Fibroblast of the conjunctiva (primary cell): Measurements from ENCODE around the gene CDK11A.
A peak's percentile ranks its signal among the peaks of the same experiment; 100 is the strongest.

Source experiments
- DNase-seq: peaks from one replicate; pipeline ENCODE4 v3.0.0-alpha.2; 2010; ENCODE audit warnings: low read depth

CDK11A gene

DNA sequence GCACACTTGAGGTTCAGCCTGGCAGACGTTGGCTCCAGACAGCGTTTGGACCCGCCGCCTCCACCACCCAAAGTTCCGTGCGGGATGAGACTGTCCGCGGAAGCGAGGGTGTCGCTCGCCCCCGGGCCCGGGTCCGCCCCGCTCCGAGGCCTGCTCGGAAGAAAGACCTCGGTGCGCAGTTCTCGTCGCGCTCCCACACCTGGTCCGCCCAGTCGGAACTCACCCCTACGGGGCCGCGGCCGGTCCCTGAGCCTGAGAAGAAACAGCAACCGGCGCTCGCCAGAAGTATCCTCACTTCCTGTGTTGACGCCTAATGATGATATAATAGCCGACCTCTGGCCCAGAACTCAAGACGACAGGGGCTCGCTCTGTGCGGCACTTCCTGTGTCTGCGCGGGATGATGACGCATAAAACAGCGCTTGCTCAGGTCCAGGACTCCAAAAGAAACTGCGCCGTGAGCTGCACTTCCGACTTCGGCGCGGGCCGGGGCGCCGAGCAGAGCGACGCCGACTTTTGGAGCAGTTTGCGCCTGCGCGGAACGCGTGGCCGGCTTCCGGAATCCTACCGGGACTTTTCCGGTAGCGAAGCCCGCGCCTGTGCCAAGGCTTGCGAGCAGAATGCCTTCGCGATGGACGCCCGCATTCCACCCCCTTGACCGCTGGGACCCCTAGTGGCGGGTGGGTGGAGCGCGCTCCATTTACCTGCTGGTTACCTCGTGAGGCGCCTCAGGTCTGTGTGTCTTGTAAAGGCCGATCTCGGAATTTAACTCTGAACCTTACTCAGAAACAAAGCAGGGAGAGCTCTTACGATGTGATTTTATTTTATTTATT, at the start of gene CDK11A:
TSS of gene CDK11A (minus strand) at position 323 of the 830 bp plus-strand sequence. CDS start 1,539 bp downstream, outside the sequence.
- DNase-seq = peak; percentile 99

- no peak for DNase-seq
Observed at GRCh38 chr1:1773874-1774273, 49.7 kb upstream of the CDK11A start.

GRCh38 chr1:1771096-1771495, 46.9 kb upstream of the CDK11A start:
- no peak for DNase-seq

DNA sequence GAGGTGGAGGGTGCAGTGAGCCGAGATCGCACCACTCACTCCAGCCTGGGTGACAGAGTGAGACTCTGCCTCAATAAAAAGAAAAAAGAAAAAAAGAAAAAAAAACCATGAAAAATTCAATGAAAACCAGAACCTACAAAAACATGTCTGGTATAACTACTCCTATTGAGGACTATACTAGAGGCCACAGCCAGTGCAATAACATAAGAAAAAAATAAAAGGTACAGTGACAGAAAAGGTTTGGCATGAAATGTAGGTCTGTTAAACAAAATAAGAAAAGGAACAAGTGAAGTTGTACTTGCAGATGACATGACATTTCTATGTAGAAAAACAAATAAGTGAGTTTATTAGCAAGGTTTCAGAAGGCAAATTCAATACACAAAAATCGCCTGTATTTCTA, 45.9 kb upstream of the CDK11A start:
- no peak for DNase-seq

- DNase-seq = no peak
Observed at GRCh38 chr1:1768249-1768992, 44.3 kb upstream of the CDK11A start.

- no peak for DNase-seq
Observed at GRCh38 chr1:1764876-1765470, 40.8 kb upstream of the CDK11A start.

- no peak for DNase-seq
Observed at GRCh38 chr1:1763657-1764621, 39.8 kb upstream of the CDK11A start.

- no peak for DNase-seq
Observed at GRCh38 chr1:1761504-1762376, 37.6 kb upstream of the CDK11A start.

DNA sequence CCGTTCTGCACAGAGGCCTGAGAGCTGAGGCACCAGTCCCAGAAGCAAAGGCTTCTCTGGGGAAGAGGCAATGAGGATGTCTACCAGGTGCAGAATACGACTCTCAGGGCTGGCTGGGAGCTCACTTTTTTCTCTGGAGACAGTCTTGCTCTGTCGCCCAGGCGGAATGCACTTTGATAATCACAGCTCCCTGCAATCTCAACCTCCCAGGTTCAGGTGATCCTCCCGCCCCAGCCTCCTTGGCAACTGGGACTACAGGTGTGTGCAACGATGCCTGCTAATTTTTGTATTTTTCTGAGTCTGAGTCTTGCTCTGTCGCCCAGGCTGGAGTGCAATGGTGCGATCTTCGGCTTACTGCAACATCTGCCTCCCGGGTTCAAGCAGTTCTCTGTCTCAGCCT, 36.6 kb upstream of the CDK11A start:
- DNase-seq = no peak

DNA sequence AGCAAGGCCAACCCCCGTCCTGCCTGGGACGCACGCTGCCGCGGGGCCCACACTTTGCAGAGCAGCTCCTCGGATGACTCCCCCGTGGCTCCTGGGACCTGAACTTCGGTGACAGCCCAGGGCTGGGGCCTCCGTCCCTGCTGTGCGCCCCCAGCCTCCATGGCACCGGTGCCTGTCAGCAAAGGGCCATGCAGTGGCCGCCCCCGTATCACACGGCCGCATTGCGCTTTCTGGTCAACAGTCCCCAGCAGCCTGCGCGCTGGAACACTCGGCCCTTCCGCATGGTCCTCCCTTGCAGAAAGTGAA, 36.1 kb upstream of the CDK11A start:
- no peak for DNase-seq

DNA sequence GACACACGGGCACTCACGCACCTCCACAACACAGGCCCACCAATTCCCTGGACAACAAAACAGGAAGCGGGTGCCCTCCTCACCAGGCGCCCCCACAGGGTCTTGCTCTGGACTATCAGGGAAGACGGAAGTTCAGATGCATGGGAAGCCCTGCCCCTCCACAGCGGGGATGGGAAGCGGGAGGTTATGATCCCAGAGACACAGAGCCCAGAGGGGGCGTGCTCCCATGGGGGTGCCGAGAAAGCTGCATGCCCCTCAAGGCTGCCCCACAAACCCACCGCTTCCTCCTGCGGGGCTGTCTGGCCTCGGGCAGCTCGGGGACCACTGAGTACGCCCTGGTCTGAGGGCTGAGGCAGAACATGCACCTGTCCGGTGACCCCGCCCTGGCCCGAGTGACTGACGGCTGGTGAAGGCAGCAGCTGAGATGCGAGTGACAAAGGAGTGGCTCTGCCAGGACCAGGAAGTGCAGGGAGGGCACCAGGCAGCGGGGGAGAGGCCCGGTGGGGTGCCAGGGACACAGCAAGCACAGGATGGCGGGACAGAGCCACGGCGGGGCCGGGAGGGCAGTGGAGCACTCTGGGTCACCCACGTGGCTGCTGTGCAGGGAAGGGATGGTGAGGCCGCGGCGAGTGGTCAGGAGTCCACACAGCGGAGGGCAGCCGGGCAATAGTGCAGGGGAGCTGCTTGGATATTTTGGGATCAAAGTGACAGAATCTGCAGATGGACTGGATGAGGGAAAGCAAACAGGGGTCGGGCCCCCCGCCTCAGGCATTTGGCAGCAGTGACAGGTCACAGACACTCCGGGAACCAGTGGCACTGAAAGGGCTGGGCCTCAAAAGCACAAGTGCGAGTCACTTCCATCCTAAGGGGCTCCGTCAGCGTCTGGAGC, 35.5 kb upstream of the CDK11A start:
- DNase-seq = no peak

DNA sequence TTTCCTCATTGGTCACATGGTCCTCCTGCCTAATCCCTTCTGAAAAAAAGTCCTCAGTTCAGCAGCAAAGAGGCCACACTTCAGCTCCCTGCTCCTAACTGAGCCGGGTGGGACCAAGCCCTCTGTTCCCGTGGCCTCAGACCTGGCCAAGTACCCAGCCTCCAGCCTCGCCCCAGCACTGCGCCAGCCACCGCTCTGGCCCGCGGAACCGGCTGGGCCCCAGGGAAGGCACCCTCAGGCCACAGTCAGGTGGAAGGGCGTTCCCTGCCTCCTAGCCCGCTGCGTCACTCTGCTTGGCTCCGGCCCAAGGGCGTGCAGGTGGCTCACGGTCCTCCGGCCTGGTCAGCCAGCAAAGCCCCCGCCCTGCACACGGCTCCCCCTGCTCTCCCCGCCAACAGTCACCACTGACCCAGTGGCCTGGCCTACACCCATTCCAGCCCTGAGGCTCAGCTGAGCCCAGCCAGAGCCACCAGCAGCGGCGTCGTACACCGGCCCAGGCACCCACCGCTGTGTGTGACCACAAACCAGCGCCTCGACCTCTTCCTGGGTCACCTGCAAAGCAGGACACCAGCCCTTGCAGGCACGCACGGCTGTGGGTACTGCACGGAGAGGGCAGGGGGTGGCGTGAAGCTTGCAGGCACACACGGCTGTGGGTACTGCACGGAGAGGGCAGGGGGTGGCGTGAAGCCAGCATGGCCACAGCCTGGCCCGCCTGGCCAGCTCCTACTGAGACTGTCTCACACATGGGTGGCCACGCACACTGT, 34.7 kb upstream of the CDK11A start:
- DNase-seq = no peak

- DNase-seq = no peak
Observed at GRCh38 chr1:1758059-1758621, 34.0 kb upstream of the CDK11A start.

GRCh38 chr1:1757422-1758058, 33.4 kb upstream of the CDK11A start:
- no peak for DNase-seq

DNA sequence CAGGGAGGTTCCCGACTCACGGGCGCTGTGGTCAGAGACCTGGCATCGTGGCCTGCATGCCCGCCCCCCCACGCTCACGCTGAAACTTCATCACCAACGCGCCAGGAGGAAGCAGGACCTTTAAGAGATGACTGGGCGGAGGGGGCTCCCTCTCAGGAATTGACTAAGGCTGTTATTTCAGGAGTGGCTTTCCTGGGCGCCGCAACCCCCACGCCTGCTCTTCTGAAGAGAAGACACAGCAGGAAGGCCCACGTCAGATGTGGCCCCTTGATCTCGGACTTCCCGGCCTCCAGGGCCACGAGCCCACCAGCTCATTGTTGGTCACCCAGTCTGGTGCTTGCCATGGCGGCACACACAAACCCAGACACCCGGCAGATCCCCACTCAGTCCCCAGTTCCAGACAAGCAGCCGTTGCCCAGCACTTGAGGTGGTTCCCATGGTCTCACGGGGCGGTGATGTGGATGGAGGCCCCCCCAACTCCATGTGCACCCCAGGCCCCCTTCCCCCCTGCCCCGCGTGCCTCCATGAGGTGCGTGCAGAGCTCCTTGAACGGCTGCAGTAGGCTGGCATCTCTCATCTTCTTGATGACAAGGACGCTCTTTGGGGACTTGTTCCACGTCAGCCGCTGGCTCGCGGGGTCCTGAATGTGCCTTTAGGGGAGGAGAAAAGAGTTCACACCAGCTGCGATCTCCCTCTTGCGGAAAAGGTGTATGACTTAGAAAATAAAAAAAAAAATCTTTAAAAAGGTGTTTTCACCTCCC, 32.7 kb upstream of the CDK11A start:
- DNase-seq = no peak

- DNase-seq = no peak
Observed at GRCh38 chr1:1755852-1756251, 31.7 kb upstream of the CDK11A start.

DNA sequence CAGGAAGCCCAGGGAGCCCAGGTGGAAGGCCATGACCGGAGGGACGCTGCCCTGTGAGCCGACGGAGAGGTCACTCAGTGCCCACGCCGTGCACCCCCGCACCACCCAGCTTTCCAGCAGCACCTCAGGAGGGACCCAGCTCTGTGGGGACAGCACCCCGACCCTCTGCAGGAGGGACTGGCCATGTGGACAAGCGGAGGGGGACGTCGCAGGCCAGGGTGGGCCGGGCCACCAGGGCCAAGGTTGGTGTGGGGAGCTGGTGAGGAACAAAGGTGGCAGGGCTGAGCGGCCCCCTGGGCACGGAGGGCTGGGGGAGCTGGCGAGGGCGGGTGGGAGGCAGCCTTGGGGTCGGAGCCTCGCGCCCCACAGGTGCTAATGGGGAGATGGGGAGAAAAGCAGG, 31.3 kb upstream of the CDK11A start:
- DNase-seq = no peak
